Endodermal cell (in vitro differentiated cells): Measurements from ENCODE around the gene LAMB3. TPM values are rescaled to one million over a fixed set of nuclear protein-coding genes. Genes with fewer than 3 reads are reported as not detected.

Experiments used
- DNase-seq: peaks from one replicate; pipeline ENCODE4 v3.0.0-alpha.2; 2017
- H3K27ac ChIP-seq: 2 replicates; pipeline ENCODE4 v1.5.1; 2013; ENCODE audit warnings: mild to moderate bottlenecking, low read depth, low read length, moderate library complexity
- H3K27me3 ChIP-seq: 2 replicates; pipeline ENCODE4 v1.6.1; 2013; ENCODE audit warnings: mild to moderate bottlenecking, low read length, moderate library complexity; ENCODE audit not compliant: insufficient read depth, control insufficient read depth, poor library complexity, severe bottlenecking
- H3K36me3 ChIP-seq: 2 replicates; pipeline ENCODE4 v1.7.0; 2013; ENCODE audit warnings: mild to moderate bottlenecking, low read length, moderate library complexity; ENCODE audit not compliant: control insufficient read depth, insufficient read depth
- H3K4me1 ChIP-seq: one replicate; pipeline ENCODE4 v1.7.0; 2013; ENCODE audit warnings: low read length; ENCODE audit not compliant: control insufficient read depth, insufficient read depth
- H3K4me3 ChIP-seq: 2 replicates; pipeline ENCODE4 v1.5.1; 2013; ENCODE audit warnings: mild to moderate bottlenecking, low read length, moderate library complexity
- H3K9ac ChIP-seq: 2 replicates; pipeline ENCODE4 v1.6.1; 2013; ENCODE audit warnings: mild to moderate bottlenecking, low read length, moderate library complexity; ENCODE audit not compliant: poor library complexity, severe bottlenecking; ENCODE audit errors: extremely low read depth
- H3K9me3 ChIP-seq: 2 replicates; pipeline ENCODE4 v1.6.1; 2013; ENCODE audit warnings: mild to moderate bottlenecking, low read length, moderate library complexity; ENCODE audit not compliant: control insufficient read depth
- H3K27ac Mint-ChIP-seq: 2 replicates; pipeline ENCODE4 v1.8.0; 2020; ENCODE audit warnings: mixed read lengths
- H3K27me3 Mint-ChIP-seq: 2 replicates; pipeline ENCODE4 v1.8.0; 2021; ENCODE audit warnings: mild to moderate bottlenecking, mixed read lengths; ENCODE audit not compliant: insufficient read depth
- H3K36me3 Mint-ChIP-seq: 2 replicates; pipeline ENCODE4 v1.8.0; 2020; ENCODE audit warnings: low read depth, mixed read lengths
- H3K4me1 Mint-ChIP-seq: 2 replicates; pipeline ENCODE4 v1.8.0; 2020; ENCODE audit warnings: mixed read lengths
- H3K4me3 Mint-ChIP-seq: 2 replicates; pipeline ENCODE4 v1.8.0; 2020; ENCODE audit warnings: mild to moderate bottlenecking, moderate library complexity, mixed read lengths
- H3K9me3 Mint-ChIP-seq: 2 replicates; pipeline ENCODE4 v1.8.0; 2020; ENCODE audit warnings: mild to moderate bottlenecking, mixed read lengths
- WGBS, 2 experiments: methylation state at CpG; one replicate each; pipeline versions ENCODE4 v1.1.5 to v1.1.7; 2013; ENCODE audit warnings: missing lambda C conversion rate in 2 of 2, mixed read lengths in 1 of 2; ENCODE audit not compliant: insufficient coverage in 1 of 2, insufficient read length in 1 of 2; 5-methylcytosine and 5-hydroxymethylcytosine counted together
- total RNA-seq, 2 donors: library from RNA; stranded (reverse); fragmentation: NEBNext Ultra II Directional in 1 of 2; extraction: Animal tissue kit (Norgen Biotek cat#: 25700) in 1 of 2; gene quantifications; 2 replicates in 1 of 2; 3 replicates in 1 of 2; pipeline ENCODE4 v1.2.1, GENCODE V29; 2021
- TF ChIP-seq, protein P1 (sequence below): fragments of 200-600 bp; sonication (generic); conservative IDR thresholded peaks from 2 replicates; pipeline ENCODE4 v1.5.0; 2021; ENCODE audit warnings: antibody characterized with exemption, mild to moderate bottlenecking

The LAMB3 gene
- total RNA-seq, 2 donors from 2014 or later, result 0.53 to 1.9 TPM

DNA sequence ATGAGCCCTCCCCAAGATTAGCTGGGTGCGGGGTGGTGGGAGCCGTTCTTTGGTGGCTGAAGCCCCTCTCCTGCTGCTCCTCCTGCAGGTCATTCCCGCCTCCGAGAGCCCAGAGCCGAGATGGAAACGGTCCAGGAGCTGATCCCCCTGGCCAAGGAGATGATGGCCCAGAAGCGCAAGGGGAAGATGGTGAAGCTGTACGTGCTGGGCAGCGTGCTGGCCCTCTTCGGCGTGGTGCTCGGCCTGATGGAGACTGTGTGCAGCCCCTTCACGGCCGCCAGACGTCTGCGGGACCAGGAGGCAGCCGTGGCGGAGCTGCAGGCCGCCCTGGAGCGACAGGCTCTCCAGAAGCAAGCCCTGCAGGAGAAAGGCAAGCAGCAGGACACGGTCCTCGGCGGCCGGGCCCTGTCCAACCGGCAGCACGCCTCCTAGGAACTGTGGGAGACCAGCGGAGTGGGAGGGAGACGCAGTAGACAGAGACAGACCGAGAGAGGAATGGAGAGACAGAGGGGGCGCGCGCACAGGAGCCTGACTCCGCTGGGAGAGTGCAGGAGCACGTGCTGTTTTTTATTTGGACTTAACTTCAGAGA, 23.4 kb upstream of the LAMB3 start:
- Histone ChIP-seq H3K36me3 (no peaks in the 10 kb centered on the region), H3K9ac (no peak overlapping the region), H3K4me3 (peak overlapping the region; percentile 81), H3K27me3 (peaks cover 100% of the 10 kb centered on the region), H3K4me1 (no peaks in the 10 kb centered on the region), H3K9me3 (no peaks in the 10 kb centered on the region), H3K27ac (no peak overlapping the region)
- Mint-ChIP-seq H3K4me1 (no peaks in the 10 kb centered on the region), H3K36me3 (no peaks in the 10 kb centered on the region), H3K4me3 (peak overlapping the region; percentile 59), H3K27me3 (peaks cover 96% of the 10 kb centered on the region), H3K9me3 (no peaks in the 10 kb centered on the region), H3K27ac (no peak overlapping the region)
- peak; percentile 78 for DNase-seq
- 3 to 4% methylated on average over 10 to 34 of the region's 34 CpGs for WGBS, 2 experiments
- TF ChIP-seq, protein P1, sequence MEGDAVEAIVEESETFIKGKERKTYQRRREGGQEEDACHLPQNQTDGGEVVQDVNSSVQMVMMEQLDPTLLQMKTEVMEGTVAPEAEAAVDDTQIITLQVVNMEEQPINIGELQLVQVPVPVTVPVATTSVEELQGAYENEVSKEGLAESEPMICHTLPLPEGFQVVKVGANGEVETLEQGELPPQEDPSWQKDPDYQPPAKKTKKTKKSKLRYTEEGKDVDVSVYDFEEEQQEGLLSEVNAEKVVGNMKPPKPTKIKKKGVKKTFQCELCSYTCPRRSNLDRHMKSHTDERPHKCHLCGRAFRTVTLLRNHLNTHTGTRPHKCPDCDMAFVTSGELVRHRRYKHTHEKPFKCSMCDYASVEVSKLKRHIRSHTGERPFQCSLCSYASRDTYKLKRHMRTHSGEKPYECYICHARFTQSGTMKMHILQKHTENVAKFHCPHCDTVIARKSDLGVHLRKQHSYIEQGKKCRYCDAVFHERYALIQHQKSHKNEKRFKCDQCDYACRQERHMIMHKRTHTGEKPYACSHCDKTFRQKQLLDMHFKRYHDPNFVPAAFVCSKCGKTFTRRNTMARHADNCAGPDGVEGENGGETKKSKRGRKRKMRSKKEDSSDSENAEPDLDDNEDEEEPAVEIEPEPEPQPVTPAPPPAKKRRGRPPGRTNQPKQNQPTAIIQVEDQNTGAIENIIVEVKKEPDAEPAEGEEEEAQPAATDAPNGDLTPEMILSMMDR, result peak; percentile 34

DNA sequence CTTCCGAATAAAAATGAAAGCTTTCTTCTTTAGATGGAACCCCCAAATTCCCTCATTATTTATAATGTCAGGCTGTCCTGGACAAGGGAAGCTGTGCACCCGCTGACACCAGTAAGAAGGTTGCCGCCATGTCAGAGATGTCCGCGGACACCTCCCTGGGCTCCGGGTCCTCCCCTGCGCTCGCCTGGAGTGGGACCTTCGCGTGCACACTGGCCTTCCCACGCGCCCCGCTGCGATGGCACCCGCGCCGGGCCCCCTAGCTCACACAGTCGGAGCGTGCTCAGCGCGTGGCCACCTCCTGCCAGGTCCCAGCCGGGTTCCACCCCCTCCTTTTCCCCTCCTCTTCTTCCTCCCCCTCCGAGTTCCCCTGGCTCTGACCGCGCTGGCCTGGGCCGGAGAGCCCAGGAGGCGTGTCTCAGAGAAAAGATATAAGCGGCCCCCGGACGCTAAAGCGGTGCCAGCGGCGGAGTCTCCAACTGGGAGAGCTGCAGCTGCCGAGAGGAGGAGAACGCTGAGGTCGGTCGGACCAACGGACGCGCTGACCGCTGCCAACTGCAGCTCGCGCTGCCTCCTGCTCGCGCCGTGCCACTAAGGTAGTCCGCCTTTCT, 22.8 kb upstream of the LAMB3 start, which contains the start of gene G0S2:
TSS of gene G0S2 (plus strand) at position 456 of the 608 bp plus-strand sequence. CDS start 273 bp downstream, outside the sequence.
- Histone ChIP-seq H3K9ac (no peak within 1 kb of the TSS), H3K27ac (no peak within 1 kb of the TSS), H3K4me1 (no peaks in the 10 kb centered on the region), H3K27me3 (peaks cover 99% of the 10 kb centered on the region), H3K9me3 (no peaks in the 10 kb centered on the region), H3K36me3 (no peaks in the 10 kb centered on the region), H3K4me3 (peak within 1 kb of the TSS; percentile 81)
- H3K27me3 Mint-ChIP-seq, result peaks cover 97% of the 10 kb centered on the region
- no peaks in the 10 kb centered on the region for H3K4me1 Mint-ChIP-seq
- WGBS, 2 experiments, result 2 to 4% methylated on average over 28 to 47 of the region's 47 CpGs
- H3K4me3 Mint-ChIP-seq, result peak within 1 kb of the TSS; percentile 59
- DNase-seq, result peak; percentile 82
- no peak within 1 kb of the TSS for H3K27ac Mint-ChIP-seq
- H3K9me3 Mint-ChIP-seq, result no peaks in the 10 kb centered on the region
- TF ChIP-seq, protein P1, result no peak
- no peaks in the 10 kb centered on the region for H3K36me3 Mint-ChIP-seq

DNA sequence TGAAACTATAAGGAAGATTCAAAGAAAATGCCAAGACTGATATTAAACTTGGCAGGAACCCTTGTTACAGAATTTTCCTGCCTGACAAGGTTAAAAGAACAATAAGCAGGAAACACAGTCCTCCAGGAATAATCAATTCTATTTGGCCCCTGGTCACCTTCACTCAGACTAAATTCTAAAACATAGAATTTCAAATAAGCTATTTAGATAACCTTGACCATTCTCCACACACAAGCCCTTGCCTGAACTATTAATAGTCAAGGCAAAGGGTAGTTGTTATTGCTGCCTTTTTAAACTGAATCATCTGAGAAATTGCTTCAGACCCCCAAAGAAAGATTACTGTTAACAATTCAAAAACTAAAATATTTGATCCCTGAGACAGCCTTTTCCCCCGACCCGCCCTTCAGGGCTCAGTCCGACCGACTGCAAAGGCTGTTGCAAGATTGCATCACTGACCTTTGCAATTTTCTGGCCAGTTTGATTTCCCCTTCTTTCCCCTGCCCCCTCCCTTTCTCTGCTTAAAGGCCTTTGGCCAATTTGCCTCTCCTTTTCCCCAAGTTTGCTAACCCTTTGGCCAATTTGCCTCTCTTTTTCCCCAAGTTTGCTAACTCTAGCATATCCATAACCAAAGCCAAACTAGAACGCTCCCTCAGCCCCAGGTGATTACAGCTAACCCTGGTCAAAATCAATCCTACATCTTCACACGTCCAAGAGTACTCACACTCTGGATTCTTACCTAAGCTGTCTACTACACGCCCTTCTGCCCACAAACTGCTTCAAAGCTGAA, 21.6 kb upstream of the LAMB3 start:
- TF ChIP-seq, protein P1, result no peak
- H3K9ac ChIP-seq, result no peak overlapping the region
- 85 to 87% methylated on average over 6 to 7 of the region's 7 CpGs for WGBS, 2 experiments
- no peak overlapping the region for H3K27ac ChIP-seq
- Mint-ChIP-seq H3K4me3 (no peak overlapping the region), H3K27me3 (peaks cover 93% of the 10 kb centered on the region), H3K4me1 (no peaks in the 10 kb centered on the region), H3K9me3 (no peaks in the 10 kb centered on the region), H3K36me3 (no peaks in the 10 kb centered on the region), H3K27ac (no peak overlapping the region)
- H3K4me1 ChIP-seq, result no peaks in the 10 kb centered on the region
- H3K36me3 ChIP-seq, result no peaks in the 10 kb centered on the region
- H3K4me3 ChIP-seq, result no peak overlapping the region
- no peaks in the 10 kb centered on the region for H3K9me3 ChIP-seq
- no peak for DNase-seq
- H3K27me3 ChIP-seq, result peaks cover 89% of the 10 kb centered on the region
